Osteoblast (primary cell): Measurements from ENCODE around the gene LGALS9. TPM values are rescaled to one million over a fixed set of nuclear protein-coding genes. Genes with fewer than 3 reads are reported as not detected.

Source experiments
- DNase-seq: peaks from one replicate; pipeline ENCODE4 v3.0.0; 2011; ENCODE audit warnings: low spot score, mixed read lengths; ENCODE audit not compliant: insufficient read length; ENCODE audit errors: missing footprints
- H2AFZ ChIP-seq: 2 replicates; pipeline ENCODE4 v1.6.0; 2011; ENCODE audit warnings: mild to moderate bottlenecking, low read length
- H3K27ac ChIP-seq: 2 replicates; pipeline ENCODE4 v1.5.1; 2011; ENCODE audit warnings: mild to moderate bottlenecking, low read depth, low read length, moderate library complexity
- H3K27me3 ChIP-seq: 2 replicates; pipeline ENCODE4 v1.6.0; 2012; ENCODE audit warnings: mild to moderate bottlenecking, control low read depth, inconsistent platforms, low read length, moderate library complexity; ENCODE audit not compliant: insufficient read depth
- H3K36me3 ChIP-seq: 2 replicates; pipeline ENCODE4 v1.5.1; 2011; ENCODE audit warnings: mild to moderate bottlenecking, low read length, control low read depth, moderate library complexity; ENCODE audit not compliant: insufficient read depth
- H3K4me1 ChIP-seq: 2 replicates; pipeline ENCODE4 v1.5.1; 2011; ENCODE audit warnings: mild to moderate bottlenecking, low read length, control low read depth, moderate library complexity; ENCODE audit not compliant: insufficient read depth
- H3K4me2 ChIP-seq: 2 replicates; pipeline ENCODE4 v1.6.0; 2011; ENCODE audit warnings: mild to moderate bottlenecking, low read length; ENCODE audit not compliant: insufficient read depth
- H3K4me3 ChIP-seq: fragments of 200-600 bp; sonication (generic); 3 replicates; pipeline ENCODE4 v1.5.1; 2012; ENCODE audit warnings: mild to moderate bottlenecking, low read length, inconsistent platforms; ENCODE audit not compliant: insufficient read depth
- H3K79me2 ChIP-seq: 2 replicates; pipeline ENCODE4 v1.6.0; 2012; ENCODE audit warnings: mild to moderate bottlenecking, low read length, control low read depth, inconsistent platforms; ENCODE audit not compliant: insufficient read depth
- H3K9me3 ChIP-seq: 2 replicates; pipeline ENCODE4 v1.5.1; 2011; ENCODE audit warnings: low read depth, low read length, control low read depth
- H4K20me1 ChIP-seq: 2 replicates; pipeline ENCODE4 v1.6.0; 2012; ENCODE audit warnings: mild to moderate bottlenecking, low read length, control low read depth; ENCODE audit not compliant: insufficient read depth
- total RNA-seq: library from RNA; depleted of rRNA; stranded (reverse); fragments of >200 nt; gene quantifications from 2 replicates; pipeline ENCODE4 v1.2.3, GENCODE V29; 2012
- TF ChIP-seq, protein P1 (sequence below): IDR thresholded peaks from 2 replicates; pipeline ENCODE4 v1.5.1; 2011; ENCODE audit warnings: mild to moderate bottlenecking, low read depth, low read length, moderate library complexity; ENCODE audit errors: extremely low read depth

LGALS9 gene
- 1.4 and 4.7 TPM in 2 replicates for total RNA-seq

- Histone ChIP-seq H4K20me1 (no peaks in the 10 kb centered on the region), H3K36me3 (no peaks in the 10 kb centered on the region), H3K79me2 (no peaks in the 10 kb centered on the region), H3K4me2 (no peak within 1 kb of the TSS), H3K4me1 (peaks cover 4% of the 10 kb centered on the region), H3K9me3 (no peaks in the 10 kb centered on the region), H3K27ac (no peak within 1 kb of the TSS), H2AFZ (no peak within 1 kb of the TSS), H3K4me3 (no peak within 1 kb of the TSS), H3K27me3 (no peaks in the 10 kb centered on the region)
- no peak for DNase-seq
- TF ChIP-seq, protein P1, sequence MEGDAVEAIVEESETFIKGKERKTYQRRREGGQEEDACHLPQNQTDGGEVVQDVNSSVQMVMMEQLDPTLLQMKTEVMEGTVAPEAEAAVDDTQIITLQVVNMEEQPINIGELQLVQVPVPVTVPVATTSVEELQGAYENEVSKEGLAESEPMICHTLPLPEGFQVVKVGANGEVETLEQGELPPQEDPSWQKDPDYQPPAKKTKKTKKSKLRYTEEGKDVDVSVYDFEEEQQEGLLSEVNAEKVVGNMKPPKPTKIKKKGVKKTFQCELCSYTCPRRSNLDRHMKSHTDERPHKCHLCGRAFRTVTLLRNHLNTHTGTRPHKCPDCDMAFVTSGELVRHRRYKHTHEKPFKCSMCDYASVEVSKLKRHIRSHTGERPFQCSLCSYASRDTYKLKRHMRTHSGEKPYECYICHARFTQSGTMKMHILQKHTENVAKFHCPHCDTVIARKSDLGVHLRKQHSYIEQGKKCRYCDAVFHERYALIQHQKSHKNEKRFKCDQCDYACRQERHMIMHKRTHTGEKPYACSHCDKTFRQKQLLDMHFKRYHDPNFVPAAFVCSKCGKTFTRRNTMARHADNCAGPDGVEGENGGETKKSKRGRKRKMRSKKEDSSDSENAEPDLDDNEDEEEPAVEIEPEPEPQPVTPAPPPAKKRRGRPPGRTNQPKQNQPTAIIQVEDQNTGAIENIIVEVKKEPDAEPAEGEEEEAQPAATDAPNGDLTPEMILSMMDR: no peak
Observed at GRCh38 chr17:27630607-27631410, at the start of gene LGALS9. Gene LGALS9 (plus strand): TSS chr17:27631188. CDS start chr17:27631266, 78 bp downstream.

GRCh38 chr17:27582696-27583095 is 48.3 kb upstream of the LGALS9 start:
- no peak overlapping the region for H3K4me2 ChIP-seq
- H3K36me3 ChIP-seq: no peaks in the 10 kb centered on the region
- no peak overlapping the region for H3K27ac ChIP-seq
- H4K20me1 ChIP-seq: no peaks in the 10 kb centered on the region
- no peak overlapping the region for H2AFZ ChIP-seq
- peaks cover 10% of the 10 kb centered on the region for H3K4me1 ChIP-seq
- no peaks in the 10 kb centered on the region for H3K79me2 ChIP-seq
- no peaks in the 10 kb centered on the region for H3K27me3 ChIP-seq
- no peak overlapping the region for H3K4me3 ChIP-seq
- peak; percentile 15 for DNase-seq
- TF ChIP-seq, protein P1: no peak
- H3K9me3 ChIP-seq: no peaks in the 10 kb centered on the region

DNA sequence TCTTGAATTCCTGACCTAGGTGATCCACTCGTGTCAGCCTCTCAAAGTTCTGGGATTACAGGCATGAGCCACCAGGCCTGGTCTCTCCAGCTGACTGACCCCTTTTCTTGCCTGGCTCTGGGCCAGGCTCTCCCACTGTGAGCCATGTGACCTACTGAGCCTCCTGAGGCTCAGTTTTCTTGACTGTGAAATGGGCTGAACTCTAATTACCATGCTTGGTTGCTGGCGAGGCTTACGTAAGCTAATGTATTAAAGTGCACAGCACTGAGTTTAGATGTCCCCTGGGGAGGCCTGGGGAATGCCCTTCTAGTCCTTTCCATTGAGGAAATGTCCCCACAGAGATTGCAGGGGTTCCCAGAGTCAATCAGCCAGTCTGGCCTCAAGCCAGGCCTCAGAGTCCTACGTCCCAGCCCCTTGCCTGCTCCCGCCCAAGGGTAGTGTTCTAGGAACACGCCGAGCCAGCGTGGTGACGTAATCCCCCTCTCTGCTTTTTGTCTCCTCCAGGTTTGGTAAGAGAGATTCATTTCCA is 45.8 kb upstream of the LGALS9 start:
- TF ChIP-seq, protein P1: no peak
- peak; percentile 9 for DNase-seq
- Histone ChIP-seq H3K27ac (no peak overlapping the region), H4K20me1 (no peaks in the 10 kb centered on the region), H3K9me3 (no peaks in the 10 kb centered on the region), H3K4me2 (no peak overlapping the region), H3K4me1 (peaks cover 10% of the 10 kb centered on the region), H2AFZ (no peak overlapping the region), H3K36me3 (no peaks in the 10 kb centered on the region), H3K79me2 (no peaks in the 10 kb centered on the region), H3K27me3 (no peaks in the 10 kb centered on the region), H3K4me3 (no peak overlapping the region)

DNA sequence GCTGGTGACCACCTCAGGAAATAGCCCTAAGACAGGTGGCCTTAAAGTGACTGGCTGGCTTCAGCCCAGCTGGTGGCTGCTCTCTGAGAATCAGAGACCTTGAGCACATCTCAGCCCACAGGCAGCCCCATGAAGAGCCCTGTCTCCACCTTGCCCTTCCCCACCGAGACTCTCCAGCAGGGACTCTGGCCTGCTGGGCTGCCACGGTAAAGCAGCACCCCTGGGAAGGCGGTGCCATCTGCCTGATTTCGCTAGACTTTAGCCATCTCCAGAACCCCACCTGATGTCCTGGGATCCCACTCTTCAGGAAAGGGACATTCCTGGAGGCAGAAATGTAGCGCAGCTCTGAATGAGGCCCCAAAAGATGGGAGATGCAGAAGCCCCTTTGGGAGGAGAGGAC is 45.2 kb upstream of the LGALS9 start:
- DNase-seq: peak; percentile 44
- Histone ChIP-seq H3K4me3 (no peak overlapping the region), H3K9me3 (no peaks in the 10 kb centered on the region), H3K36me3 (no peaks in the 10 kb centered on the region), H3K4me2 (no peak overlapping the region), H3K79me2 (no peaks in the 10 kb centered on the region), H3K27ac (peak overlapping the region; percentile 26), H3K27me3 (no peaks in the 10 kb centered on the region), H4K20me1 (no peaks in the 10 kb centered on the region), H3K4me1 (peaks cover 10% of the 10 kb centered on the region), H2AFZ (no peak overlapping the region)
- TF ChIP-seq, protein P1: no peak
